ENCODE data around the gene CFAP74.

- TF ChIP-seq EZH2 (IDR thresholded peaks at IDR 0.05; ENCODE audit: borderline replicate concordance, low read depth, low read length, severe bottlenecking) = no peak
- TF ChIP-seq, protein P1, sequence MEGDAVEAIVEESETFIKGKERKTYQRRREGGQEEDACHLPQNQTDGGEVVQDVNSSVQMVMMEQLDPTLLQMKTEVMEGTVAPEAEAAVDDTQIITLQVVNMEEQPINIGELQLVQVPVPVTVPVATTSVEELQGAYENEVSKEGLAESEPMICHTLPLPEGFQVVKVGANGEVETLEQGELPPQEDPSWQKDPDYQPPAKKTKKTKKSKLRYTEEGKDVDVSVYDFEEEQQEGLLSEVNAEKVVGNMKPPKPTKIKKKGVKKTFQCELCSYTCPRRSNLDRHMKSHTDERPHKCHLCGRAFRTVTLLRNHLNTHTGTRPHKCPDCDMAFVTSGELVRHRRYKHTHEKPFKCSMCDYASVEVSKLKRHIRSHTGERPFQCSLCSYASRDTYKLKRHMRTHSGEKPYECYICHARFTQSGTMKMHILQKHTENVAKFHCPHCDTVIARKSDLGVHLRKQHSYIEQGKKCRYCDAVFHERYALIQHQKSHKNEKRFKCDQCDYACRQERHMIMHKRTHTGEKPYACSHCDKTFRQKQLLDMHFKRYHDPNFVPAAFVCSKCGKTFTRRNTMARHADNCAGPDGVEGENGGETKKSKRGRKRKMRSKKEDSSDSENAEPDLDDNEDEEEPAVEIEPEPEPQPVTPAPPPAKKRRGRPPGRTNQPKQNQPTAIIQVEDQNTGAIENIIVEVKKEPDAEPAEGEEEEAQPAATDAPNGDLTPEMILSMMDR (IDR thresholded peaks at IDR 0.05; ENCODE audit: borderline replicate concordance, extremely low read depth, low read length, poor library complexity, severe bottlenecking) = no peak
These were observed 14.9 kb upstream of the CFAP74 start for GRCh38 chr1:2018217-2019171.

Data from DND-41 (cell line).